K562 (cell line): ENCODE measurements around the gene CGNL1. TPM values are rescaled to one million over a fixed set of nuclear protein-coding genes. Genes with fewer than 3 reads are reported as not detected.

Experiments used
- ATAC-seq: fragments of 200-7000 bp; cut with Tn5 transposase; 3 replicates; pipeline ENCODE4 v1.9.1; 2020; ENCODE audit warnings: moderate library complexity
- BruUV-seq: library from RNA; stranded (reverse); fragments of 400-500 nt; replicated peaks from 2 replicates; lab custom pipeline; 2021; lab: Mats Ljungman, UMichigan
- CTCF ChIA-PET: fragments of 300-600 bp; formaldehyde crosslinking; extraction: SDS; loops from one replicate; lab custom pipeline; 2021; ENCODE audit warnings: low intra/inter-chr PET ratio; lab: Yijun Ruan, JAX
- POLR2A ChIA-PET: fragments of 300-600, 350-650 bp; sonication (Branson Sonifier 250); formaldehyde crosslinking; extraction: SDS; loops from one replicate; lab custom pipeline; 2021; ENCODE audit warnings: antibody characterized with exemption, inconsistent platforms; lab: Yijun Ruan, JAX
- DNase-seq, 4 experiments: peaks; one replicate each; pipeline versions ENCODE4 v3.0.0 to v3.0.0-alpha.2; 2011 to 2018; ENCODE audit warnings: low spot score in 3 of 4, mixed read lengths in 3 of 4; ENCODE audit errors: extremely low read depth in 1 of 4
- FAIRE-seq: peaks from 2 replicates; lab custom pipeline; 2011; peaks lifted over from hg19 to GRCh38; lab: Jason Lieb, UNC
- H2AFZ ChIP-seq: 2 replicates; pipeline ENCODE4 v1.6.0; 2011; ENCODE audit warnings: low read depth, low read length, control low read depth, inconsistent platforms
- H3K27ac ChIP-seq: fragments of 200-600 bp; 3 replicates; pipeline ENCODE4 v1.8.0; 2011; ENCODE audit warnings: low read depth, mild to moderate bottlenecking, control low read depth, inconsistent platforms, low read length, moderate library complexity, mixed read lengths; ENCODE audit errors: extremely low read depth
- H3K27me3 ChIP-seq, 2 experiments: fragments of 300-600 bp in 1 of 2; 2 replicates in 1 of 2; 3 replicates in 1 of 2; pipeline versions ENCODE4 v1.6.0 to v1.8.0; 2011; ENCODE audit warnings: inconsistent platforms in 2 of 2, low read length in 2 of 2, mild to moderate bottlenecking in 1 of 2, mixed read lengths in 1 of 2, moderate library complexity in 1 of 2; ENCODE audit not compliant: control insufficient read depth in 2 of 2, insufficient read depth in 2 of 2
- H3K36me3 ChIP-seq: fragments of 300-600 bp; 3 replicates; pipeline ENCODE4 v1.8.0; 2011; ENCODE audit warnings: mild to moderate bottlenecking, low read length, inconsistent platforms; ENCODE audit not compliant: control insufficient read depth, insufficient read depth
- H3K4me1 ChIP-seq, 2 experiments: fragments of 200-600 bp in 1 of 2; replicated peaks in 1 of 2; 2 replicates in 1 of 2; 3 replicates in 1 of 2; pipeline versions ENCODE4 v1.5.1 to v1.8.0; 2011; ENCODE audit warnings: inconsistent platforms in 2 of 2, low read length in 2 of 2, mild to moderate bottlenecking in 1 of 2, mixed read lengths in 1 of 2, moderate library complexity in 1 of 2; ENCODE audit not compliant: control insufficient read depth in 2 of 2, insufficient read depth in 2 of 2
- H3K4me2 ChIP-seq: 2 replicates; pipeline ENCODE4 v1.6.1; 2011; ENCODE audit warnings: low read length, control low read depth, inconsistent platforms, mixed read lengths; ENCODE audit not compliant: insufficient read depth
- H3K4me3 ChIP-seq: fragments of 200-600 bp; sonication (generic), shearing (Covaris generic); 2 replicates; pipeline ENCODE4 v1.5.1; 2016; ENCODE audit warnings: control low read depth, inconsistent platforms
- H3K79me2 ChIP-seq: fragments of 200-600 bp; 3 replicates; pipeline ENCODE4 v1.8.0; 2011; ENCODE audit warnings: low read length, inconsistent platforms; ENCODE audit not compliant: control insufficient read depth, insufficient read depth
- H3K9ac ChIP-seq, 2 experiments: 2 replicates each; pipeline versions ENCODE4 v1.6.0 to v1.6.1; 2011; ENCODE audit warnings: low read depth in 2 of 2, low read length in 2 of 2, control low read depth in 1 of 2, inconsistent platforms in 1 of 2, mild to moderate bottlenecking in 1 of 2, mixed read lengths in 1 of 2; ENCODE audit not compliant: insufficient read depth in 1 of 2
- H3K9me1 ChIP-seq: one replicate; pipeline ENCODE4 v1.6.0; 2011; ENCODE audit warnings: inconsistent platforms, mild to moderate bottlenecking, low read length, moderate library complexity; ENCODE audit not compliant: control insufficient read depth, insufficient read depth
- H3K9me3 ChIP-seq: replicated peaks from 2 replicates; pipeline ENCODE4 v1.5.1; 2011; ENCODE audit warnings: low read depth, low read length, inconsistent platforms; ENCODE audit not compliant: control insufficient read depth, insufficient read depth
- H4K20me1 ChIP-seq: replicated peaks from 2 replicates; pipeline ENCODE4 v1.6.1; 2011; ENCODE audit warnings: low read length, inconsistent platforms, mixed read lengths; ENCODE audit not compliant: control insufficient read depth, insufficient read depth
- E2F6 ChIP-seq, 2 experiments: IDR thresholded peaks; 2 replicates each; pipeline ENCODE4 v1.6.1; 2011; ENCODE audit warnings: borderline replicate concordance in 1 of 2, control low read depth in 1 of 2, low read depth in 1 of 2, low read length in 1 of 2, mild to moderate bottlenecking in 1 of 2, mixed read lengths in 1 of 2, moderate library complexity in 1 of 2; ENCODE audit not compliant: insufficient read depth in 1 of 2, insufficient read length in 1 of 2, poor library complexity in 1 of 2, severe bottlenecking in 1 of 2; ENCODE audit errors: extremely low read depth in 1 of 2
- ELF2 ChIP-seq: fragments of 250-450 bp; sonication (Bioruptor Pico); IDR thresholded peaks from 2 replicates; pipeline ENCODE4 v1.5.0; 2021; ENCODE audit warnings: mild to moderate bottlenecking
- HLTF ChIP-seq: fragments of 450-650 bp; IDR thresholded peaks from 2 replicates; pipeline ENCODE4 v1.6.1; 2016
- JUN ChIP-seq, 2 experiments: sonication (generic) in 1 of 2; formaldehyde crosslinking in 1 of 2; IDR thresholded peaks; 2 replicates each; pipeline versions ENCODE4 v1.6.1 to v1.8.0; 2012 to 2022; ENCODE audit warnings: borderline replicate concordance in 2 of 2, mild to moderate bottlenecking in 2 of 2, improper control_type of control experiment in 1 of 2, low read depth in 1 of 2, low read length in 1 of 2, missing genetic modification reagents in 1 of 2
- LARP7 ChIP-seq: fragments of 450-650 bp; IDR thresholded peaks from 2 replicates; pipeline ENCODE4 v1.6.1; 2016
- MEF2D ChIP-seq: conservative IDR thresholded peaks from 2 replicates; pipeline ENCODE4 v1.6.1; 2016; ENCODE audit warnings: low read depth, missing genetic modification characterization, missing compliant biosample characterization
- MIER1 ChIP-seq: fragments of 450-650 bp; IDR thresholded peaks from 2 replicates; pipeline ENCODE4 v1.6.1; 2016; ENCODE audit warnings: antibody characterized with exemption, mild to moderate bottlenecking, low read depth
- MTA1 ChIP-seq: fragments of 450-650 bp; IDR thresholded peaks from 2 replicates; pipeline ENCODE4 v1.6.1; 2017; ENCODE audit warnings: borderline replicate concordance
- NCOA4 ChIP-seq: fragments of 450-650 bp; IDR thresholded peaks from 2 replicates; pipeline ENCODE4 v1.6.1; 2018; ENCODE audit warnings: mild to moderate bottlenecking; ENCODE audit not compliant: partially characterized antibody
- NFIX ChIP-seq: fragments of 250-450 bp; sonication (Bioruptor Pico); IDR thresholded peaks from 2 replicates; pipeline ENCODE4 v1.4.0; 2020; ENCODE audit warnings: low read depth, mild to moderate bottlenecking, moderate library complexity
- NFYB ChIP-seq: IDR thresholded peaks from 2 replicates; pipeline ENCODE4 v1.6.1; 2011; ENCODE audit warnings: mild to moderate bottlenecking, moderate library complexity; ENCODE audit not compliant: insufficient read length; ENCODE audit errors: extremely low read depth
- PCBP1 ChIP-seq: fragments of 200-400 bp; formaldehyde crosslinking; IDR thresholded peaks from 2 replicates; pipeline ENCODE4 v1.6.1; 2018; ENCODE audit warnings: mild to moderate bottlenecking, low read depth, low read length; ENCODE audit not compliant: poor library complexity, severe bottlenecking
- RBFOX2 ChIP-seq: fragments of 200-400 bp; formaldehyde crosslinking; IDR thresholded peaks from 2 replicates; pipeline ENCODE4 v1.6.1; 2017; ENCODE audit warnings: low read depth, mild to moderate bottlenecking, low read length, moderate library complexity
- RBM22 ChIP-seq: fragments of 200-400 bp; formaldehyde crosslinking; IDR thresholded peaks from 2 replicates; pipeline ENCODE4 v1.6.1; 2018; ENCODE audit warnings: low read length, low read depth; ENCODE audit not compliant: poor library complexity, severe bottlenecking
- SIN3B ChIP-seq: fragments of 450-650 bp; IDR thresholded peaks from 2 replicates; pipeline ENCODE4 v1.6.1; 2017; ENCODE audit warnings: low read depth, mild to moderate bottlenecking, moderate library complexity
- SRSF1 ChIP-seq: fragments of 200-400 bp; formaldehyde crosslinking; IDR thresholded peaks from 2 replicates; pipeline ENCODE4 v1.6.1; 2017; ENCODE audit warnings: mild to moderate bottlenecking, low read depth, low read length, moderate library complexity
- SRSF7 ChIP-seq: fragments of 200-400 bp; formaldehyde crosslinking; optimal IDR thresholded peaks from 2 replicates; pipeline ENCODE3; 2017; ENCODE audit warnings: mild to moderate bottlenecking, low read depth, low read length
- TARDBP ChIP-seq: fragments of 450-650 bp; IDR thresholded peaks from 2 replicates; pipeline ENCODE4 v1.6.1; 2016
- ZFP91 ChIP-seq: sonication (generic); formaldehyde crosslinking; IDR thresholded peaks from 2 replicates; pipeline ENCODE4 v1.8.0; 2022; ENCODE audit warnings: mild to moderate bottlenecking, missing genetic modification reagents
- ZNF212 ChIP-seq: fragments of 450-650 bp; formaldehyde crosslinking; IDR thresholded peaks from 2 replicates; pipeline ENCODE4 v1.4.0; 2020; ENCODE audit warnings: mild to moderate bottlenecking
- ZSCAN29 ChIP-seq: fragments of 450-650 bp; IDR thresholded peaks from 2 replicates; pipeline ENCODE4 v1.6.1; 2017
- WGBS: fragments of 100-300 bp; shearing (Covaris generic); methylation state at CpG from one replicate; pipeline ENCODE4 v1.1.6; 2016; ENCODE audit warnings: low coverage, mixed read lengths; ENCODE audit not compliant: insufficient coverage; ENCODE audit errors: missing lambda C conversion rate; 5-methylcytosine and 5-hydroxymethylcytosine counted together
- in situ Hi-C: fragments of 300-500 bp; cut with MboI; formaldehyde crosslinking; loops from 4 replicates; pipeline ENCODE4 v1.15.0; 2018; ENCODE audit warnings: inconsistent platforms, mixed read lengths
- intact Hi-C: fragments of 100-400 bp; cut with micrococcal nuclease; formaldehyde crosslinking; loops from 2 replicates; pipeline ENCODE4 v1.14.2; 2022
- polyA plus RNA-seq, 8 experiments: library from polyadenylated mRNA; depleted of rRNA in 4 of 8; stranded (reverse) in 5 of 8; unstranded in 3 of 8; fragments of >200 nt; fragmentation: Nextera tagmentation in 2 of 8; fragmentation: Illumina TruSeq in 1 of 8; extraction: Ambion mirVana in 2 of 8; extraction: Trizol in 1 of 8; gene quantifications; 2 replicates each; pipeline versions ENCODE4 v1.2.1 to v1.2.3, GENCODE V29; 2011 to 2014; ENCODE audit warnings: inconsistent platforms in 1 of 8, missing spikeins in 1 of 8
- total RNA-seq, 7 experiments: library from RNA; depleted of rRNA in 6 of 7; stranded (reverse); fragments of >200 nt in 6 of 7; fragmentation: Illumina TruSeq in 2 of 7; extraction: Trizol in 2 of 7; gene quantifications; 2 replicates each; pipeline versions ENCODE4 v1.2.1 to v1.2.3, GENCODE V29; 2011 to 2021; ENCODE audit warnings: low replicate concordance in 1 of 7

Gene CGNL1
- total and polyA plus RNA-seq, 9 of the 15 experiments (the other 6 are each of a cell fraction or from before 2014, with no cell fraction given) = 0.01 to 0.07 TPM; not detected in 7

GRCh38 chr15:57451555-57451954 lies 75.2 kb downstream of the CGNL1 start (continued):
- no peak for TF ChIP-seq E2F6 (IDR thresholded peaks at IDR 0.05; ENCODE audit: borderline replicate concordance in 1 of 2, extremely low read depth in 1 of 2, insufficient read depth in 1 of 2, insufficient read length in 1 of 2, low read depth in 1 of 2, low read length in 1 of 2, poor library complexity in 1 of 2, severe bottlenecking in 1 of 2)
- no peak for TF ChIP-seq SRSF7
- no peak for TF ChIP-seq TARDBP
- TF ChIP-seq SIN3B = no peak
- no peak for TF ChIP-seq LARP7
- no peak for TF ChIP-seq RBM22
- TF ChIP-seq MTA1 = no peak

GRCh38 chr15:57452090-57452754 lies 75.9 kb downstream of the CGNL1 start:
- ATAC-seq (no peak), FAIRE-seq (no peak), DNase-seq (no peak)
- no peaks in the 10 kb centered on the region for H3K9me3 ChIP-seq
- H3K4me1 ChIP-seq = no peaks in the 10 kb centered on the region
- POLR2A ChIA-PET = no interaction called here
- intact Hi-C loops (no loop called here), in situ Hi-C loops (no loop called here)
- under 1% methylated on average over 11 of the region's 11 CpGs for WGBS
- no peaks in the 10 kb centered on the region for H3K36me3 ChIP-seq
- no peak overlapping the region for H3K27ac ChIP-seq
- no peak overlapping the region for H3K9ac ChIP-seq
- no peak overlapping the region for H3K4me3 ChIP-seq
- CTCF ChIA-PET = no interaction called here
- H2AFZ ChIP-seq = no peak overlapping the region
- peaks cover 0 to 14% of the 10 kb centered on the region in 2 experiments; a peak in 4 of 5 replicates for H3K27me3 ChIP-seq
- H3K79me2 ChIP-seq = no peaks in the 10 kb centered on the region
- H4K20me1 ChIP-seq = no peaks in the 10 kb centered on the region
- no peak overlapping the region for H3K4me2 ChIP-seq
- no TSS peak for BruUV-seq
- no peaks in the 10 kb centered on the region for H3K9me1 ChIP-seq
- TF ChIP-seq ZSCAN29 (no peak), JUN (IDR thresholded peaks at IDR 0.05; ENCODE audit: borderline replicate concordance, low read depth, low read length) (no peak), JUN (CRISPR knock-in tag; IDR thresholded peaks at IDR 0.05; ENCODE audit: borderline replicate concordance) (no peak), NCOA4 (no peak), MEF2D (tag) (no peak), SIN3B (no peak), NFIX (CRISPR knock-in tag) (no peak), HLTF (no peak), SRSF1 (no peak), ELF2 (CRISPR knock-in tag) (no peak), MIER1 (no peak), PCBP1 (no peak), ZFP91 (CRISPR knock-in tag) (no peak), RBFOX2 (no peak), ZNF212 (CRISPR knock-in tag) (no peak), NFYB (no peak)
